Neuron (in vitro differentiated cells): ENCODE measurements around the gene NLRC5.
"Not testable (repeated sequence)": the region's sequence is repeated elsewhere in the genome, so short reads cannot be mapped to it uniquely, and the experiment has no call there.

ENCODE experiments used
- H2AFZ ChIP-seq: one replicate; pipeline ENCODE4 v1.6.1; 2013; ENCODE audit warnings: low read depth, mild to moderate bottlenecking, inconsistent platforms, low read length, moderate library complexity
- H3K27me3 ChIP-seq: one replicate; pipeline ENCODE4 v1.6.1; 2013; ENCODE audit warnings: low read length; ENCODE audit not compliant: insufficient read depth
- H3K36me3 ChIP-seq: one replicate; pipeline ENCODE4 v1.6.1; 2013; ENCODE audit warnings: low read length; ENCODE audit not compliant: insufficient read depth
- H3K4me1 ChIP-seq: one replicate; pipeline ENCODE4 v1.6.1; 2013; ENCODE audit warnings: low read length; ENCODE audit not compliant: insufficient read depth
- H3K4me3 ChIP-seq: 2 replicates; pipeline ENCODE4 v1.5.1; 2013; ENCODE audit warnings: mild to moderate bottlenecking, low read length, moderate library complexity
- H3K9me3 ChIP-seq: one replicate; pipeline ENCODE4 v1.6.1; 2013; ENCODE audit warnings: low read length

The NLRC5 gene

DNA sequence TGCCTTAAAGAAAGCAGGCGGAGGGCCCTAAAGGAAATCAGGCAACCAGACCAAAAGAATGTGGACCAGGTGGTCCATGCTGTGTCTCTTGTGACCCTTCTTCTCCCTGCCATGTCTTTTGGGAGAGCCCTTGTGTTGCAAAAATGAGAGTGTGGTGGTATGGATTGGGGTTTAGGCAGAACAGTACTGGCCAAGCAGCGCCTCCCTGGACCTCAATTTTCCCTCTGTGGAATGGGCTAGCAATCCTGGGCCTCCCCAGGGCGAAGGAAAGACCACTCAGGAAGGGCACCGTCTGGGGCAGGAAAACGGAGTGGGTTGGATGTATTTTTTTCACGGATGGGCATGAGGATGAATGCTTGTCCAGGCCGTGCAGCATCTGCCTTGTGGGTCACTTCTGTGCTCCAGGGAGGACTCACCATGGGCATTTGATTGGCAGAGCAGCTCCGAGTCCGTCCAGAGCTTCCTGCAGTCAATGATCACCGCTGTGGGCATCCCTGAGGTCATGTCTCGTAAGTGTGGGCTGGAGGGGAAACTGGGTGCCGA is 7.6 kb upstream of the NLRC5 start:
- peaks cover 6% of the 10 kb centered on the region for H3K4me1 ChIP-seq

DNA sequence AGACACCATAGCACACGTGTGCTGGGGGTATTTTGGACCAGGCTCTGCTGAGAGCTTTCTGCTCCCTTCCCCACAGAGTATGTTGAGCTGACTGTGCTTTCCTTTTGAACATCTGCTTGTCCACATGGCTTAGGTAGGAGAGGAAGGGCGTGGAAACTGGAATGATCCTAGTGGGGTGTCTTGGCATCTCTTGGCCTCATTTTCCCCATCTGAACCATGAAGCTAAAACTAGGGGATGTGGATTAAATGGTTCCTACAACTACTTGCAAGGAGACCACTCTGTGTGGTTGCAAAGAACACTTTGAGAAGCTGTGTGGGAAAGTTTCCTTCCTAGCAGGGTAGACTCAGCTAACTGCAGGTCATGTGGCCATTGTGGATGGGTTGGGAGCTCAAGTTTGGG is 6.7 kb upstream of the NLRC5 start:
- H3K27me3 ChIP-seq = peaks cover 22% of the 10 kb centered on the region
- H3K4me1 ChIP-seq = peaks cover 6% of the 10 kb centered on the region
- H2AFZ ChIP-seq = no peak overlapping the region
- H3K36me3 ChIP-seq = no peaks in the 10 kb centered on the region
- H3K4me3 ChIP-seq = no peak overlapping the region
- no peaks in the 10 kb centered on the region for H3K9me3 ChIP-seq

More for the DNA sequence above, 7.6 kb upstream of the NLRC5 start:
- H3K36me3 ChIP-seq = no peaks in the 10 kb centered on the region
- no peak overlapping the region for H2AFZ ChIP-seq
- no peak overlapping the region for H3K4me3 ChIP-seq
- peaks cover 17% of the 10 kb centered on the region for H3K27me3 ChIP-seq
- H3K9me3 ChIP-seq = no peaks in the 10 kb centered on the region

DNA sequence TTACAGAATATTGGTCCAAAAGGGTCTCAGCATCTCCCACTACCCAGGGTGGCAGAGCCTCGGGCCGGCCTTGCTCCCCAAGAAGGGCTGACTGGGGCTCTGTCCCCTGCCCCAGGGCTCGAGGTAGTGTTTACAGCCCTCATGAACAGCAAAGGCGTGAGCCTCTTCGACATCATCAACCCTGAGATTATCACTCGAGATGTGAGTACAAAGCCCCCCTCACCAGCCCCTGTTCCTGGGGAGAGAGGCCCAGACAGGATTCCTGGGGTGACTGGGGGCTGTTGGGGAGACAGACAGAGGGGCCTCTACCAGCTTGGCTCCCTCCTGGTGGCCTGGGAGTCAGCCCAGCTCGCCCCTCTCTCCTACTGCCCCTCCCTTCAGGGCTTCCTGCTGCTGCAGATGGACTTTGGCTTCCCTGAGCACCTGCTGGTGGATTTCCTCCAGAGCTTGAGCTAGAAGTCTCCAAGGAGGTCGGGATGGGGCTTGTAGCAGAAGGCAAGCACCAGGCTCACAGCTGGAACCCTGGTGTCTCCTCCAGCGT is 6.1 kb upstream of the NLRC5 start:
- Histone ChIP-seq H3K27me3 (peaks cover 28% of the 10 kb centered on the region), H3K36me3 (no peaks in the 10 kb centered on the region), H3K4me1 (peaks cover 6% of the 10 kb centered on the region), H3K9me3 (no peaks in the 10 kb centered on the region), H2AFZ (no peak overlapping the region), H3K4me3 (no peak overlapping the region)

DNA sequence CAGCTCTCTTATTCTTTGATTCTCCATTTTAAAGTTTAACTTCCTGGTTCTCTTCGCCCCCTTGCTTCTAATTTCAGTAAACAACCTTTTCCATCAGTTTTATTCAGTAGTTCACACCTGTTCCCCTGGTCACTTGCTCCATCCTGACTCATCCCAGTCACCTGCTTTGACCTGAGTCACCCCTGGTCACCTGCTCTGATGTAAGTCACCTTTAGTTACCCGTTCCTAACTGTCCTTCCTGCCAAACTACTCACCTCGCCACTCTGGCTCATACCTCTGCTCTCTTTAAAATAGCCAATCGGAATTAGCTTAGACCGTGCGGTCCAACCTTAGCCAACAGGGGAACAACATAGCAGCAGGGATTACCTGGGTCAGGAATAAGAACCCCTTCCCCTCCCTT is 4.7 kb upstream of the NLRC5 start:
- Histone ChIP-seq H3K9me3 (no peaks in the 10 kb centered on the region), H3K4me3 (no peak overlapping the region), H2AFZ (no peak overlapping the region), H3K4me1 (peaks cover 11% of the 10 kb centered on the region), H3K27me3 (peaks cover 40% of the 10 kb centered on the region), H3K36me3 (no peaks in the 10 kb centered on the region)

DNA sequence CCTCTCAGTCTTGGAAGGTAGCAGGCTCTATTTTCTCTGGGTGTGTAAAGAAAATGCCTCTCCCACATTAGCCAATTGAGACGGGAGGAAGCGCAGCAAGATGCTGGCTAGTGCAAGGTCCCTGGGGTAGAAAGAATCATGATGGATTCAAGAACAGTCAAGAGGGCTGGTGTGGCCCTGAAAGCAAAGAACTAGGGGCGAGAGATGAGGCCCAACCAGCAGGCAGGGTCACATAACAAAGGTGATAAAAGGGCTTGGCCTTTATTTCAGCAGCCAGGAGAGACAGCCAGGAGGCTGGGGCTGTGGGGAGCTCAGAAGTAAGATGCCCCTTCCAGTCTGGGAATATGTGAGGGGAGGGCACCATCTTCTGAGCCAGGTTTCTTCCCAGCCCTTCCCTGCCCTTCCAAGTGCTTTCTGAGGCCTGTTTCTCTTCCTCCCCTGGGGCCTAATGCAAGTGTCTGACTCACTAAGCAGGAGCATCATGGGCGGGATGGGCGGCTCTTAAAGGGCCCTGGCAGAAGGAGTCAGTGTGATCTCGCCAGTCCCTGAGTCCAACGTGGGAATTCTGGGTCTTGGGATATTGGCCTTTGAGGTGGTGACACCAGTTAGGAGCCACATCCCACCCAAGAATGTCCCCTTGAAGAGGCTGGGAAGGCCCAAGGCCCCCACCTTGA is 3.9 kb upstream of the NLRC5 start:
- Histone ChIP-seq H2AFZ (no peak overlapping the region), H3K4me3 (no peak overlapping the region), H3K4me1 (peaks cover 18% of the 10 kb centered on the region), H3K27me3 (peaks cover 48% of the 10 kb centered on the region), H3K9me3 (no peaks in the 10 kb centered on the region), H3K36me3 (no peaks in the 10 kb centered on the region)

DNA sequence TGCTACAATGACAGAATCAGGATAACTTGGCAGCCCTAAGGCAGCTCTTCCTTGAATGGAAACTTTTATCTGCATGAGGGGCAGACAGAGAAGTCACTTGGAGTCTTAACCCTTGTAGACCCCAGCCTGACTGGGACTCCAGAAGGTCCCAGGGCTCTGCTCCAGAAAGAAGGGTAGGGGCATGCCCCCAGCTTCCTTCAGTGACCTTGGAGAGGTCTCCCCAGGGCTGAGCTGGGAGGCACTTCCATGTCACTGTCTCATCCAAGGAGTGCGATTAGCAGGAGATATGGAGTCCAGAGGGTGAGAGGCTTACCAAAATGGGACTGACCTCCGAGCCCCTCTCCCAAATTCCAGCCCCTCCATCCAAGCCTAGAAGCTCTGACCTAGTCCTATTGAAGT is 3.4 kb upstream of the NLRC5 start:
- H3K36me3 ChIP-seq = no peaks in the 10 kb centered on the region
- H3K4me3 ChIP-seq = no peak overlapping the region
- H3K27me3 ChIP-seq = peaks cover 53% of the 10 kb centered on the region
- no peak overlapping the region for H2AFZ ChIP-seq
- peaks cover 18% of the 10 kb centered on the region for H3K4me1 ChIP-seq
- no peaks in the 10 kb centered on the region for H3K9me3 ChIP-seq

DNA sequence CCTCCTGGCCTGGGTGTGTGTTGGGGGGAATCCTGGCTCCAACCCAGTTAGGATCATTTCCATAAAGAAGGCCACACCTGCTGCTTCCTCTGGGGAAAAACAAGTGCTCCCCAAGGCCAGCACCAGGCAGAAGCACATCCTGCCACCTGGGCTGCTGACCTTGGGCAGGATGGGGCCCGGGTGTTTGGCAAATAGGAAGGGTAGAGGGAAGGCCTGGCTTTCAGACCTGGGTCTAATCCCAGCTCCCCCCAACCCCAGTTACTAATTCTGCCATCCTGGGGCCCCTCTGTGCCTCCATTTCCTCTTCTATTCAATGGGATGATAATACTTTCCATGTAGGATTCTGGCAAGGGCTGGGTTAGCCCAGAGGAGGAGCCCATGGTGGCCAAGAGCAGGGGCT is 3.0 kb upstream of the NLRC5 start:
- peaks cover 14% of the 10 kb centered on the region for H3K4me1 ChIP-seq
- H3K27me3 ChIP-seq = peaks cover 55% of the 10 kb centered on the region
- H3K36me3 ChIP-seq = no peaks in the 10 kb centered on the region
- H3K9me3 ChIP-seq = no peaks in the 10 kb centered on the region
- no peak overlapping the region for H3K4me3 ChIP-seq
- no peak overlapping the region for H2AFZ ChIP-seq

DNA sequence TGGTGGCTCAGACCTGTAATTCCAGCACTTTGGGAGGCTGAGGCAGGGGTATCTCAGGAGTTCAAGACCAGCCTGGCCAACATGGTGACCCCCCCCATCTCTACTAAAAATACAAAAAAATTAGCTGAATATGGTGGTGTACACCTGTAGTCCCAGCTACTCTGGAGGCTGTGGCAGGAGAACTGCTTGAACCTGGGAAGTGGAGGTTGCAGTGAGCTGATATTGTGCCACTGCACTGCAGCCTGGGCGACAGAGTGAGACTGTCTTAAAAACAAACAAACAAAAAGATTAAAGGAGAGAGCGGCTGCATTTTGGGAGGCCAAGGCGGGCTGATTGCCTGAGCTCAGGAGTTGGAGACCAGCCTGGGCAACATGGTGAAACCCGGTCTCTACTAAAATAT is 2.4 kb upstream of the NLRC5 start:
- H3K36me3 ChIP-seq, H3K9me3 ChIP-seq, H2AFZ ChIP-seq, H3K4me3 ChIP-seq: not testable (repeated sequence)
- H3K27me3 ChIP-seq = peaks cover 55% of the 10 kb centered on the region
- H3K4me1 ChIP-seq = peaks cover 12% of the 10 kb centered on the region

DNA sequence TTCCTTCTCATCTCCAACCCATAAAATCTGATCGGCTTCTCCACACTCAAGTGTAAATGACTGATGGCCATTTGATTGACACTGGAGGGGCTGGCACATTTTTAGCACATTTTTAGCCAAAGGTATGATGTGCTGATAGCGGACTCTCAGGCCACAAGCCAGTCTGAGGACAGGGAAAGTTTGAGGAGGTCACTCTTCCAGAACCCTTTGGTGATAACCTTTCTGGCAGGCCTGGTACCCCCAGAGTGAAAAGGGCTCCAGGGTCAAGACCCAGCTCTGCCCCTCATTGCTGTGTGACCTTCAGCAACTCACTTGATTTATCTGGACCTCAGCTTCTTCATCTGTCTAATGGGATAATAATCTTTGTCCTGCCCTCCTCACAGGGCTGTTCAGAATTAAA is 1.7 kb upstream of the NLRC5 start:
- peaks cover 12% of the 10 kb centered on the region for H3K4me1 ChIP-seq
- H3K4me3 ChIP-seq = no peak overlapping the region
- H3K9me3 ChIP-seq = no peaks in the 10 kb centered on the region
- peaks cover 56% of the 10 kb centered on the region for H3K27me3 ChIP-seq
- H2AFZ ChIP-seq = no peak overlapping the region
- no peaks in the 10 kb centered on the region for H3K36me3 ChIP-seq

DNA sequence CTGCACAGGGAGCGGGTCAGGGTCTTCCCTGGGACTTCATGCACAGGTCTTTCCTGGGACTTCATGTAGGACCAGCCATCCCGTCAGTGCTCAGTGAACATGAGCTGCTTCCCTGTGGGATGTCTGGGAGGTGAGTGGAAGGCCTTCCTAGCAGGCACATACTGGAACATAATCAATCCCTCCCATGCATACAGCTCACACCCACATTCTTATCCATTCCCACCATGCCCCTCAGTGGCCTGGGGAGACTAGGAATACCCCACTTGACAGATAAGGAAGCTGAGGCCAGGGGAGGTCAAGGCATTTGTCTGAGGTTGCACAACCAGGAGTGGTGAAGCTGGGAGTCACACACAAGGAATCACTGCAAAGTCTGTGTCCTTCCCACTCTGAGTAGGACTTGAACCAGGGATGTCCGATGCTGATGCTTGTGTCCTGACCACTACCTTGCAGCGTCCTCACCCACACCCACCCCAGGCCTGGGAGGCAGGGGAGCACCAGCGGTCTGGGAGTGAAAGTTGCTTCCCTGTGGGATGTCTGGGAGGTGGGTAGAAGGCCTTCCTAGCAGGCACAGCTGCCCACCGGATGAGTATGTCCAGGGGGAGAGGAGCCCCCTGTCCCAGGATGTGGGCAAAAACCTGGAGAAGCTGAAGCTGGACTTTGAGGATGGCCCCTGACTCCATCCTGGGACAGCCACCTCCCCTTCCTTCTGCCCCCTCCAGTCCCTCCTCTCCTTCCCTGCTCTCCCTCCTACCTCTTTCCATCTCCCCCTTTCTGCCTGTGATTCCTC is 1.0 kb upstream of the NLRC5 start:
- peaks cover 54% of the 10 kb centered on the region for H3K27me3 ChIP-seq
- H3K4me3 ChIP-seq = no peak overlapping the region

DNA sequence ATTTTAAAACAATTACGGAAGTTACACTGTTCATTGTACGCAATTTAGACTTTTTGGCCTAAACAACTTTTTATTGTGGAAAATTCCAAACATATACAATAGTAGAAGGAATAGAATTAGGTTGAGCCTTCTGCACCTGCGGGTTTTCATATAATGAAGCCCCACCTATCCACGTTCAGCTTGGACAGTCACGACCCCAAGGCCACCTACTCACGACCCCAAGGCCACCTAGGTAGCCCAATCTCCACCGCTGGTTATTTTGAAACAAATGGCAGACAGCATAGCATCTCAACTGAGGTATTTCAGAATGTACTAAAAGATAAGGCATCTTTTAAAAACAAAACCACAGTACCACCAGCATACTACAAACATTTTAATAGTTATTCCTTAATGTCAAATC is 631 bp downstream of the NLRC5 start:
- Histone ChIP-seq H3K27me3 (peaks cover 56% of the 10 kb centered on the region), H2AFZ (no peak overlapping the region), H3K36me3 (no peaks in the 10 kb centered on the region), H3K4me1 (peaks cover 12% of the 10 kb centered on the region), H3K4me3 (peak overlapping the region; percentile 55), H3K9me3 (no peaks in the 10 kb centered on the region)

More for the DNA sequence above, 1.0 kb upstream of the NLRC5 start:
- peaks cover 12% of the 10 kb centered on the region for H3K4me1 ChIP-seq
- H3K36me3 ChIP-seq = no peaks in the 10 kb centered on the region
- H2AFZ ChIP-seq = no peak overlapping the region
- no peaks in the 10 kb centered on the region for H3K9me3 ChIP-seq

DNA sequence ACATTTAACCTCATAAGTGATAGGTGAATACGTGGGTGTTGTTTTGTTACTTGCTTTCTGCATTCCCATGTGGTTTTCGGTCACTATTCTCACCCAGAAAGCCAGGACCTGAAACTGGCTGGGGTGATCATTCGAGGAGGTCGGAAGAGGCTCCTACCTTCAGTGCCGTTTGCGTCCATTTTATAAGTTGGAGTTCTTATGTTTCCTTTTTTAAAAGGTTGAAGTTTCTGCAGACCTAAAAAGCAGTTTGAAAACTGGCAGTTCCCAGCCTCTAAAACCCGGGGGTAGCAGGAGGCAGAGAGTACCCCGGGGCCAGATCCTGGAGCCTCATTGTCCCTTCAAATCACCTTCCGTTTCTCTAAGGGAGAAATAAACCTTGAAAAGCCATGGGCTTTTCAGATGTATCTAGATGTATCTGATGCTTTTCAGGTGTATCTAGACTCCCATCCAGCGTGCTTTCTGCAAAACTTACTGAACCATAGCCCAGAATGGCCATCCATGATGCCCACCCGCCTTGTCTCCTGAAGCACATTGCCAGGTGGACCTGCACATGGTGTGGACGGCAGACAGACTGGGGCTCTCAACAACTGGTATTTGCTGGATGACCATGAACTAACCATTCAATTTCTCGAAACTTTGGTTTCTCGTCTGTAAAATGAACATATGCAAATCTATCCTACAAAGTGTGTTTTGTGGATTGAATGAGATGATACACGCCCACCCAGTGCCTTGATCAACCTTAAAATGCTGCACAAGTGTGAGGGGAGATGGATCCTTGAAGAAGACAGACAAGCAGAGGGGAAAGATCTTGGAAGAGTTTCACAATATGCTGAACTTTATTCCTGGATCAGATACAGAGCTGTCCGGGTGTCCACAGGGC is 1.3 kb downstream of the NLRC5 start:
- Histone ChIP-seq H3K27me3 (peaks cover 56% of the 10 kb centered on the region), H3K4me3 (no peak overlapping the region), H2AFZ (no peak overlapping the region), H3K36me3 (no peaks in the 10 kb centered on the region), H3K4me1 (peaks cover 12% of the 10 kb centered on the region), H3K9me3 (no peaks in the 10 kb centered on the region)
